Activated T-helper 9 cell treated with anti-CD3 and anti-CD28 coated beads, Interleukin-2, amount 50 U/mL, for 16 hours (primary cell): ENCODE data around the gene DSP.

Source experiments
- DNase-seq: peaks from one replicate; pipeline ENCODE4 v3.0.0-alpha.2; 2020; ENCODE audit warnings: low read depth

DSP gene

DNA sequence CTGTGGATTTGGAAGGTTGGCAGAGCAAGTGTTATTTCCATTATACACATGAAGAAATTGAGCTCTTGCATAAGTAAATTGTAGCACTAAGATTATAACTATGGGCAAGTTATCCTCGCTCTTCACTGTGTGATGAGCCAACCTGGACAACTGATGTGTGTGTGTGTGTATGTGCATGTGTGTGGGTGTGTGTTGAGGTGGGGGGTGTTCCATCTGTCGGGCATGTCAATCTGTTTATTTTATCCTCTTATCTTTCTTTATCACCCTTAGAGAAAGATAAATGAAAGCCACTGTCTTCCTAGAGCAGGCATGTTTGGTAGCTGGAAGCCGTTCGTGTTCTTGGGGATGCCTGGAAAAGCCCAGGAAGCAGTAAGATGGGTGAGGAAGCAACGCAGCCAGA lies 3.0 kb upstream of the DSP start:
- DNase-seq, result no peak

DNA sequence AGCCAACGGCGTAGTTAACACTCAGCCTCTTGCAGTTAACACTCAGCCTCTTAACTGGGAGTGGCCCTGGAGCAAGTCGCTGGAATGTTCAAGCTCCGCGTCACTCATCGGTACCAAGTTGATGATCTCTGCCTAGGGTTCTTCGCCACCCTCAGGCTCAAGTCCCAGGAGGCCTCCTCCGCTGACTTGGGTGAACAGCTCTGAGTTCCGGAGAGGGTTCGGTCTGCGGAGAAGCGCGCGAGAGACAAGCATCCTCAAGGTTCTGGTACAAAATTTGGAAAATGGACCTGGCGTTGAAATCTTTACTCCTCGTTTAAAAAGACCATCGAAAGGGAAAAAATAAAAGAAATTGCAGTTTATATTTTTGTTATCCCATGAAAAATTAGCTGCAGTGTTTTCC lies 876 bp upstream of the DSP start:
- DNase-seq, result no peak

DNA sequence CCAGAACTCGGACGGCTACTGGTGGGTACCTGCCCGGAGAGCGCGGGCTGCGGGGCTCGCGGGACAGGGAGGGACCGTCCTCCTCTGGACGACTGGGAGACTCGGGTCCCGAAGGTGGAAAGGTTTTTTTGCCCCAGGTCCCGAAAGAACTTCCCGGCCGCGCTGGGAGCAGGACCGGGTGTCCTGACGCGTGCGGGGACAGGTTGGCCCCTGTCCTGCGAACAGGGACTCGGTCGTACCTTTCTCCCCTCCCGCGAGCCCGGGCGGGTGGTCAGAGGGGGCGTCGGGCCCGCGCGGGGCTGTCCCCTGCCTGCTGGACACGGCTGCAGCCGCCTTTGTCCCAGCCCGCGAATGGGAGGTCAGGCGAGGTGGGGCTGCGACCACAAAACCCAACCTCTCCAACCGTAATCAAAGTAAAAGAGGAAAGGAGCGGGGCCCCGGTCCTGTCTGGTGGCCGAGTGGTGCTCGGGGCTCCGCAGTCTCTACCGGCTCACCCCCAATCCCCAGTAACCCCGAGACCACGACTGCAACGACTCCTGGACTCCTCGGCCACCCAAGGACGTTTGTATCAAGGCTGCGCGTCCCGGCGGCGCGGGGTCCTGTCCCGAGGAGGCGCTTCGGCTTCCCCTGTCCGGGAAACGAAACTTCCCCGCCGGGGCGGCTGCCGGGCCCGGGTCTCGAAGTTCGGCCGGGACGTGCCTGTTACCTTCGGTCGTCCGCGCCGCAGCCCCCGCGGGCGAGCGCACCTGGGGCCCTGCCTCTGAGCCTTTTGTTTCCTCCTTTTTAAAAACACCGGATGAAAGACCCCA lies 798 bp downstream of the DSP start:
- no peak for DNase-seq

DNA sequence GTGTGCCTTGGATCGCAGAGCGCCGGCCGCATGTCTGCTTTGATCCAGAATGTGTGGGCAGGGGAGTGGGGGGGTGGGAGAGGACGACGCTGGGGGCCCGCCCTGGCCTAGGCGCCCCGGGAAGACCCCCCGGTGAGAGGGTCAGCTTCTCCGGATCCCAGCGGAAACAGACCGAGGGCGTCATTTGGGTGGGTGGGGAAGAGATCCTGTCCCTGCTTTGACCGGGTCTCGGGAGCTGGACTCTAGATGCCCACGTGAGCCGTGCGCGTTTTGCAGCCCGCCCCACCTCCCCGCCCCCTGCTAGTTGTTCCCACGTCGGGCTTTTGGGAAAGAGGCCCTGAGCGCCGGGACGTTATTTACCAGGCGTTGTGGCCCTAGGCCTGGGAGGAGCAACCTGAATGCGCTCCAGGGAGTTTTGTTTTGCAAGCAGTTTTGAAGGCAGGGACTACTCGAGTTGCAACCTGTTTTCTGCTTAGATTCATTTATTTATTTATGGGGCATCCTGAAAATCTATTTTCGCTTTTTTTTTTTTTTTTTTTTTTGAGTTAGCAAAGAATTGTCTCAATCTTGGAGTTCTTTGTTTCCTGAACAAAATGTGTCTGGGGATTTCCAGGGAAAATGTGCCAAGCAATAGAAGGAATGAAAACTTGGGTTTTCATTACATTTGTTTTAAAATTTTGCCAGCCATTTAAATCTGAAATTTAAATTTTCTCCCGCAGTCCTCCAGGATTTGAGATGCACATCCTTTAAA lies 1.6 kb downstream of the DSP start:
- no peak for DNase-seq

DNA sequence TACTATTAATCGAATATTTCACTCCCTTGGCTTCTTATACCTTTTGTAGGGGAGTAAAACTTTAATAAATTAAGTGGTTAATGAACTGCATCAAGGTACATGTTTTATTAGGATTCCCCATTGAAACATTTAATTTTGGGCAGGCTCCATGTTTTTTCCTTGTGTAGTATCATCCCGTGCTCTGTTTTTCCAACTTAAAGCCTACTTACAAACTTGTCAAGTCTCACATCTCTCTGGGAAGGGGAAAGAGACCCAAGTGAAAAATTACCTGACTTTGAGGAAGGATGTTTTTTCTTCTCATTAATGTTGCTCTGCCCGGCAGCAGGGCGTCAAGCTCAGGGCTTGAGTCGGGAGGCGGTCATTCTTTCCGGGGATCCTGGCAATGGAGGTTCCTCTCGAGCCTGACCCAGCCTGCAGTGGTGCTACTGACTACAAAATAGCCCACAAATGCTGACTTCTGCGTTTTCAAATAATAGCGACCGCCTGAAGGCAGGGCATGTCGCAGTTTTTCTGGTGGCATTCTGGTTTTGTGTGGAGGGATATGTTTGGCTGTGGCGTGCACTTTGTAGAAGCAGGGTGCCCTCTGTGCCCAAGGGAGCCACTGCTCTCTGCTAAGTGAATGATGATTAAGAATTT lies 2.4 kb downstream of the DSP start:
- DNase-seq, result no peak

DNA sequence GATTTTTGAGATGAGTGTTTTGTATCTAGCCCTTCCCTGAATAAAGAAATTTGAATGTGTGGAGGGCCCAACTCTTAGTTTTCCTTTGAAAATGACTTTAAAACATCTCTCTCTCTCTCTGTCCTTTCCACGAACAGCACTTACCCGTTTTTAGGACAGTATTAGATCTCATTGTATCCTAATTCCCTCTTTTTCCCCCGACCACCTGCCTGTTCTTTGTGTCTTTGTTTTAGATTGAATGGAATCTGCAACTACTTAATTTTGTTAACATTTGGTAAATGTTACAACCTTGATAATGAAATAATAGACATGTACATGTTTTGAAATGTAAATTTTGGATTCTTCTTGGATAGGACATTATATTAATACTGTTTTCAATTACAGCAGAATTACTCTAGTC lies 3.1 kb downstream of the DSP start:
- DNase-seq, result no peak

DNA sequence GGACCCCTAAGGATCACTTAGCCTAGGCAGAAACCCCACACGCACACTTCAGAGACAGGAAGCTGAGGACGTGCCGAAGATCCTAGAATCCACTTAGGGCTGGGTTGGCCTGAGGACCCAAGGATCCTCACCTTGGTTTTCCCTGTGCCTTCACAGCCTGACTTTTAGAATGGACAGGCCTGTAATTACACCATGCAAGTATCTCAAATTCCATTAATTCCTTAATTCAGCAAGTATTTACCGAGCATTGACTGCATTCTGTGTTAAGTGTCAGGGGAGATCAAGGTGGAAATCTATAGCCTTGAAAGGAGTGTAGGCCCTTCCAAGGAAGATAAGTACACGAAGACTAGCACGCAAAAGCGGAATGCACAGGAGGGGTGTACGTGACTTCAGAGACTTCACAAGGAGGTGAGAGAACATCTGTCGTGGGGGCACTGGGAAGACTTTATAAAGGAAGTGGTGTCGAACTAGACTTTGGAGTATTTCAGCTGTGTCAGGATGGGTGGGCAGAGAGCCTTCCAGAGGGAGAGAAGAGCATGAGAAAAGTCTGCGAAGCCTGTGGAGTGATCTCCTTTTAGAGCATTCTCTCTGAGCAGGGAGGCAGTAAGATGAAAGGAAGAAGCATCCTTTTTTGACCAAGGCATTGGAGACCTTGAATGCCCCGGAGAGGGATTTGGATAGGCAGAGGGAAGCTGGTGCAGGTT lies 4.0 kb downstream of the DSP start:
- DNase-seq, result no peak

DNA sequence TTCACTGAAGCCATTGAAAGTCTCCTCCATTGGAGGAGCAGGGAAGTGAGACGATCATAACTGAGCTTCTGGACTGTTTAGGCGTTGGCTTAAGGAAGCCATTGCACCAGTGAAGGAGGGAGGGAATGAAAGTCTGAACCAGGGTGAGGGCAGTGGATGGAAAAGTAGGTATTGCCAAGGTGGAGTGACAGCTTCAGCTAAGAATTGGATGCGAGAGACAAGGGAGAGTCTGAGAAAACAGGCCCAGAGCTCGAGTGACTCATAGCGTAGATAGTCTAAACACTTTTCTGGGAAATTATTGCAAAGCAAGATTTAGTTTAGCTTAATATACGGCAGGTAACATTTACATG lies 4.5 kb downstream of the DSP start:
- DNase-seq, result no peak

DNA sequence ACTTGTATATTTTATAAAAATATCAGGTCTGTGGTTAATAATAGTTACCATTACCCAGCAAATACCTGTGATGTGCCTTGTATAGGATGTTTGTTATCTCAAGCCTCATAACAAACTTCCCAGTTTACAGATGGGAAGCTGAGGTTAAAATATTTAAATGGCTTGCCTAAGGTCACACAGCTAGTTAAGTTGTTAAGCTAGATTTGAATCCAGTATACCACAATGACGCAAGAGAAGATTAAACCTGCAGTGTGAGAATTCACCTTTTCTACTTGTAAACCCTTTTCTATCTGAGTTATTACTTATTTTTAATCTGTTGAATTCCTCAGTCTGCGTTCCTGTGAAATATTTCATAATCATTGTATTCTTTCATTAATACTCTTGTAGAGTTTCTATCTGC lies 4.9 kb downstream of the DSP start:
- DNase-seq, result no peak

DNA sequence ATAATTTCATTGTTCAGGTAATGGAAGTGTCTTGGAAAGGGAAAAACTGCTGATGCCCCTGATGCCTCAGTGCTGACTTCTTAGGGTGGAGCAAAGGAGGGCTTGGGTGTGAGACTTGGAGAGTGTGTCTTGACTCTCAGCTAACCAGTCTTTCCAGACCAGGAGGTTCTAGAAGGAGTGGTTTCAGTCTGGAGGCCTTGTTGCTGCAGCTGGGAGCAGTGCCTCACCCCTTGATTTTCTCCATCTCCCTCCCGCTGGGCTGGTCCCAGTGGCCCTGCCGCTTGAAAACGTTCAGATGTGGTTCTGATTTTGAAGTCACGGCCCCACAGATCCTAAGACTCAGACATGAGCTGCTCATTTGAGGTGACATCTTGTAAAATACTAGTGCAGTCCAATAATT lies 5.4 kb downstream of the DSP start:
- no peak for DNase-seq

DNA sequence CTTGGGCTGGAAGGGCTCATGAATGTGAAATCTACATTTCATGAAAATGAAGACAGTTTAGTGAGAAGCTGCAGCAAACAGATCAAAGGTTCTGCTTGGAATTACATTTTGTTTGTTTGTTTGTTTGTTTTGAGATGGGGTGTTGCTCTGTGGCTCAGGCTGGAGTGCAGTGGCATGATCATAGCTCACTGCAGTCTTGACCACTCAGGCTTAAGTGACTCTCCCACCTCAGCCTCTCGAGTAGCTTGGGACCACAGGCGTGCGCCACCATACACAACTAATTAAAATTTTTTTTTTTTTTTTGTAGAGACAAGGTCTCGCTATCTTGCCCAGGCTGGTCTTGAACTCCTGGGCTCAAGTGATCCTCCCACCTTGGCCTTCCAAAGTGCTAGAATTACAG lies 5.8 kb downstream of the DSP start:
- no peak for DNase-seq

DNA sequence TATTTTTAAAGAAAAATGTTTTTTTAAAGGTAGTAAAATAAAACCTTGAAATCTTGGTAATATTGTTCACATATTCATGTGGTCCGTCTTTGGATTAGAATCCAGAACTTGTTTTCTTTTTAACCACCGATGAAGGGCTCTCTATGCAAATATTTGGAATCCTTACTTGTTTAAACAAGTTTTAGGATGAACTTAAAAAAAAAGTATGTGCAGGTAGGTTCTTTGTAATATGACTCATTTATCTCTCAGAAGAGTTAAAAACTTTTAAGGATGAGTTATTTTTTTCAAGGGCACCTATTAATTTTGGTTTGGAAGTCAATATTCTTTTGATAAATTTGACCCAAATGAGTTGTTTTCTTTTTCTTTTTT lies 8.9 kb downstream of the DSP start:
- no peak for DNase-seq

DNA sequence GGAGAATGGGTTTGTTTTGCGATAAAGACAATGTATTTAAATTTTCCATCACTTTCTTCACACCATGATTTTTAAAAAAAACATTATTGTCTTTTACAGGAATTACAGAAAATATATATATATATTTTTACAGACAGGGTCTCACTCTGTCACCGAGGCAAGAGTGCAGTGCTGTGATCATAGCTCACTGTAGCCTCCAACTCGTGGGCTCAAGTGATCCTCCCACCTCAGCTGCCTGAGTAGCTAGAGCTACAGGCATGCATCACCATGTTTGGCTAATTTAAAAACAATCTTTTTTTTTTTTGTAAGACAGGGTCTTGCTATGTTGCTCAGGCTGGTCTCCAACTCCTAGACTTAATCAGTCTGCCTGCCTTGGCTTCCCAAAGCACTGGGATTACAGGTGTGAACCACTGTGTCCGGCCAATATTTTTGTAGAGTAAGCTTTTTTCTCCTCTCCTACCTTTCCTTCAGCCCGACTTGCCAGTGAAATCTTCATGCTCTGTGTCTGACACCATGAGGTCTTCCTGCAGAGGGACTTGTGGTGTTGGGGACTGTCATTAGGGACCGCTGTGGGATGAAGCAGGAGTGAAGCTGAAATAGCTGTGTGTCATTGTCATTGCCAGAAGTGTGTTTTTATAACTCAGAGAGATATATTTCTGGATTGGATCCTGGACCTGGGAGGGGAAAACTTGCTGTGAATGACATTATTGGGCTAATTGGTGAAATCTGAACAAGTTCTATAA lies 13.2 kb downstream of the DSP start:
- DNase-seq, result no peak

DNA sequence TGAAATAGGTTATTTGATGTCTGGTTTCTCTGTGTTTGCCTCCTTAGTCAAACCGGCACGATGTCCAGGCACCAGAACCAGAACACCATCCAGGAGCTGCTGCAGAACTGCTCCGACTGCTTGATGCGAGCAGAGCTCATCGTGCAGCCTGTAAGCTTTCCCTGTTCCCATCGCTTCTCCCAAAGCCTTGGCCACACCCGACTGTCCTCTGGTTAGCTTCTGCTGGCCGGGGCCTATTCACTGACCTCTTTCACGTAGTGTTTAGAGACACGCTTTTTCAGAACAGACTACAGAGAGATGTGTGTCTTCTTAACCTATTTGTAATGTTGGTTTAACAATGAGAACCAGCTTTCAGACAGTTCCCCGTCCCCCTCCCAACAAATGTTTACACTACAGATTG lies 14.2 kb downstream of the DSP start:
- DNase-seq, result no peak

DNA sequence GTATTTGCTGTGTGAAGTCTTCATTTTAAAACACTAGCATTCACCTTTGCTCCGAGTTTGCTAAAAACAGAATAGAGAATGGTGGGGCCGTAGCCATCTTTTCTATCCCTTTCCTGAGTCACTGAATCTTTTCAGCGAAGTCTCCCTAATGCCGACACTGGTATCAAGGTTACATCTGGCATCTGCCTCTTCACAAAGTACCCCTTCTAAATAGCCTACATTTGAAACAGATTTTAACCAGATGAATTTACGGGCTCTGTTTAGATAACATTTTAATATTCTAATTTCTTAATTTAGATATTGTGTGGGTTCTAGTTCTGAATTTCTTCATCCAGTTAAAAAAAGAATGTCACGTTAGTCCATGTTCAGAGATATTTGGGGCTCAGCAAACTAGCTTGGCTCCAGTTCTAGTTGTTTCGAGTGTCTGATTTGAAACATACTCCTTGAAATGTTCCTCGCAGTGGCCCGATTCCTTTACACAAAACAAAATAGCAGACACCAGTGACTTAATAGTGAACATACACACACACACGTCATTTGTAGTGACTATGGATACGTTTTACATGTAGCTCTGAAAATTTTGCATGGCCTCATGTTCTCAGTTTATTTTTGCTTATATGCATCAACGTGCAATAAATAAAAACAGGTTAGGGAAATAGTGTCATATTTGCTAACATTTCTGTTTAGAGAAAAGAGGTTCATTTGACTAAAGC lies 15.1 kb downstream of the DSP start:
- no peak for DNase-seq

DNA sequence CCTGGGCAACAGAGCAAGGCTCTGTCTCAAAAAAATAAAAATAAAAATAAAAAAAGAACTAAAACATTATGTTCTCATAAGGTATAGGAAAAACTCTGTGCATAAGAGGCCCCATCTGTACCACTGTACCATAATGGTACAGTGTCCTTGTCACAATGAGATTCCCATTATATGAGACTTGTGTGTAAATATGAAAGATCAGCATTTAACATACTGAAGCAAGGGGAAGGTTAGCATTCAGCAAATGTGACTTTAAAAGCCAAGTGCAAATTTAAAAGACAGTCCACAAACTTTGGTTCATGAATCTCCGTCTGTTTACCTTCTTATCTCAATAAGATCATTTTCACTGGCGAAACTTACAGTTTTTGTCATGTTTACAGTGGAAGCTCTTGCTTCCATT lies 16.2 kb downstream of the DSP start:
- DNase-seq, result no peak

DNA sequence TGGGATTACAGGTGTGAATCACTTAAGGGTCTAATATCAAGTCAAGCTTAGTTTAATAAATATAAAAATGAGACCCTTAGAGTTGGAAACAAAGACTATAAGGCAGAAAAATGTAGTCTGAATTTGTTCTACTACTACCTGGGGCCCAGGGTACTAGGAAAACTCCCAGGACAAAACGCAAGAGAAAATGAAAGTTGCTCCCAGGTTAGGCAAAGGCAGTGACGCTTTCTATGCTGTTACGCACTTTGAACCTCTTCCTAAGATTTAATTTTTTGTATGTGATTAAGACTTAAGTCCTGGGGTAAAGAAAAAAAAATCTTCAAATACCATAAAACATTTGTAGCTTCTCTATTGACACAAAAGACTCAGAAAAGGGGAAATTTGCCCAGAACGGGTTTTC lies 17.3 kb downstream of the DSP start:
- DNase-seq, result no peak

DNA sequence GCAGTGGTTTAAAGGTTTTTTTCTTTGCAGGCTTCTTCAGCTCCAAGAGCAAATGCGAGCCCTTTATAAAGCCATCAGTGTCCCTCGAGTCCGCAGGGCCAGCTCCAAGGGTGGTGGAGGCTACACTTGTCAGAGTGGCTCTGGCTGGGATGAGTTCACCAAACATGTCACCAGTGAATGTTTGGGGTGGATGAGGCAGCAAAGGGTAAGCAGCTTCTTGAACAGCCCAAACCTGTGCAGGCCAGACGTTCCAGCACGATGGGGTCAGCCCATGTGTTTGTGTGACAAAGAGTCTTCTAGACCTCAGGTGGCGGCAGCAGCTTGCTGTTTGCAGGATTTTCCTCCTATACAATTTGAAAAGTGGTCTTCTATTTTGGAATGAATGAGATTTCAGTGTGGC lies 17.7 kb downstream of the DSP start:
- DNase-seq, result no peak

DNA sequence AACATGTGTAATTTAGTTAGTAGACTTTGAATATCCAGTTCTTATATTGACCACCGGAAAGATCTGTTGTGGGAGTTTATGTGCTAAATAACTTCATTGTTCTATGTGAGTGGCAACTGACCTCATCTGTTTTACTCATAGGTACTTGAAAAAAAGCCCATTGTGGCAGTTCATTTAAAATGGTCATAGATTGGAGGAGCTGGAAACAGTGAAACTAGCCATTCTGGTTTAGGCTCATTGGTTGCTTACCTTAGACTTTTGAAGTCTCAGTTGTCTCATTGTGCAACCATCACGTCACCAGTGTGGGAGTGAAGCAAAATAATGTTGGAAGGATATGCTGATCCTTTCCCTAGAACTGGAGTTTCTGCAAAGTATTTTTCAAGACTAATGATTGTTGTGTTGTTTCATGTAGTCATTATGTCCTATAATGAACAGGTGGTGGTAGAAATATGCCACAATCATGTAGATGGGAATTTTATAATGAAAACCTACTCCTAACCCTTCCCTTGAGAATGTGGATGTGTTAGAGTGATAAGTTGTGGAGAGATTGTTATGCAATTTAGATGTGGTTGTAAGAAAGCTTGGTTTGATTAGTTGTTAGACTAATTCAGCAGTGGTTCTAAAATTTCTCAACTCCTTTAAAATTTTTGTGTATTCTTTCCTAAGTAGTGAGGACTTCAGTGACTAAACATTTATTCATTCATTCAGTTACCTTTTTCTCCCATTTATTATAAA lies 18.3 kb downstream of the DSP start:
- no peak for DNase-seq

DNA sequence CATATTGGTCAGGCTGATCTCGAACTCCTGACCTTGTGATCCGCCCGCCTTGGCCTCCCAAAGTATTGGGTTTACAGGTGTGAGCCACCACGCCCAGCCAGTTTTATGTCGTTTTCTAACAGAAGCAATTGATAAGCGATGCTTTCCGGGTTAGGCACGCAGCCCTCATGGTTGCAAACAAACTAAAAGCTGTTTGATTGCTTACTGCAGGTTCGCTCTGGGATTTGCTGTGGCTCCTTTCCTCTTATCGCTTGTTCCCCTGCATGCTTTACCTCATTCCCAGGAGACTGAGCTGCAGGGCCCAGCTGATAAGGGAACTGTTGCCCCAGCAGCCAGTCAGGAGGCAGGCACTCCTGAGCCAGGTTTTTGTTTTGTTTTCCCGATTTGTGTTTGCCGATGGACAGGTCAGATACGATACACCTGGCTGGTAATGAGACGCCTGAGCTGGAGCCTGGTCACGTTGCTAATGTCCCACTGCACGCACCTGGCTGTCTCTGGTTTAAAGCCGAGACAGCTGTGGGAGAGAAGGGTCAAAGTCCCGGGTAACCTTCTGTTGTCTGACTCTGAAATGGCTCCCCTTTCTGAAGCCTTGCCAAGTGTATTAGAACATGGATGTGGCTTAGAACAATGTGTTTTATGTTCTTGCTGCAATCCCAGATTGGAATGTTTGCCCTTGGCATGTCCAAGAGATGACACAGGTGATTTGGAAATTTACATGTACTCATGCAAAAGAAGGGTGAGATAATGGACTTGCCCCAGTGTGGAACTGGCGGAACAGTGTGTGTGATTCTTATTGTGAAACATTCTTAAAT lies 19.9 kb downstream of the DSP start:
- no peak for DNase-seq
